HG02610 (cell line): ENCODE data around the gene C1orf159.
"Not testable (repeated sequence)": the region's sequence is repeated elsewhere in the genome, so short reads cannot be mapped to it uniquely, and the experiment has no call there.

ENCODE experiments used
- ATAC-seq: cut with Tn5 transposase; IDR thresholded peaks from one replicate; pipeline ENCODE4 v1.9.1; 2021; ENCODE audit warnings: mild to moderate bottlenecking, moderate library complexity; ENCODE audit not compliant: unreplicated experiment

The C1orf159 gene

DNA sequence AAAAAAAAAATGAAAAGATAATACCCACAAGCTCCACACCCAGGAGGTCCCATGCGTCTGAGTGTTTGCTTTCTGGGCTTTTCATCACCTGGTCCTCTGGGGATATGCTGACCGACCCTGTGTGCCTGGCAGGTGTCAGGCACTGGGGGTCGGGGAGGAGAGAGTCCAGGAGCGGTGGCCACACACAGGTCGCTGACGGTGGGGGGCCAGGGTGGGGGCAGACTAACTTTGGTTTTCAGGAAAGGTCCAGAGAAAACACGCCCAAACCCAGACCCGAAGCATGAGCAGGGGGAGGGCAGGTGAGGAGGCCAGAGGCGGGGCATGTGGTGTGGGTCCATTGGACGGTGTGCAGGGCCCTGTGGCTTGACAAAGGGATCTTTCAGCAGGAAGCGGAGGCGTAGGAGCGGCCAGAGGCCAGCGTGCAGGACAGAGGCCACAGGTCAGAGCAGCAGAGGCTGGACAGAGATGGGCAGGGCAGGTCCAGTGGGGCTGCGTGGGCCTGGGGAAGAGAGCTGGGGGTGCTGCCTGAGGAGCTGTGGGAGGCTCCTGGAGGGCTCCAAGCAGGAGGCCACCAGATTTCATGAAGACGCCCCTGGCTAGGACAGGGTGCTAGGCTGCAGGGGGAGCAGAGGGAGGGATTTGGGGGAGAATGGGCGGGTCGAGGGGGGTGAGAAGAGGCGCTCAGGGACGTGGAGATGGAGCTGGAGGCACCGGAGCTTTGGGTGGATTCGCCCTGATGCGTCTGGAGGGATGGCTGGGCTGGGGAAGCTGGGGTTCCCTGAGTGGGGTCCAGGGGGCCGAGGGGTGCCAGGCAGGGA lies 57.6 kb downstream of the C1orf159 start:
- ATAC-seq, result no peak

DNA sequence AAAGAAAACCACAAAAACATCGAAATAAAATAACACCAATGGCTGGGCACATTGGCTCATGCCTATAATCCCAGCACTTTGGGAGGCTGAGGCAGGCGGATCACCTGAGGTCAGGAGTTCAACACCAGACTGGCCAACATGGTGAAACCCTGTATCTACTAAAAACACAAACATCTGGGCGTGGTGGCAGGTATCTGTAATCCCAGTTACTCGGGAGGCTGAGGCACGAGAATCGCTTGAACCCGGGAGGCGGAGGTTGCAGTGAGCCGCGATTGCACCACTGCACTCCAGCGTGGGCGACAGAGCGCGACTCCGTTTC lies 58.2 kb downstream of the C1orf159 start:
- ATAC-seq, result not testable (repeated sequence)

DNA sequence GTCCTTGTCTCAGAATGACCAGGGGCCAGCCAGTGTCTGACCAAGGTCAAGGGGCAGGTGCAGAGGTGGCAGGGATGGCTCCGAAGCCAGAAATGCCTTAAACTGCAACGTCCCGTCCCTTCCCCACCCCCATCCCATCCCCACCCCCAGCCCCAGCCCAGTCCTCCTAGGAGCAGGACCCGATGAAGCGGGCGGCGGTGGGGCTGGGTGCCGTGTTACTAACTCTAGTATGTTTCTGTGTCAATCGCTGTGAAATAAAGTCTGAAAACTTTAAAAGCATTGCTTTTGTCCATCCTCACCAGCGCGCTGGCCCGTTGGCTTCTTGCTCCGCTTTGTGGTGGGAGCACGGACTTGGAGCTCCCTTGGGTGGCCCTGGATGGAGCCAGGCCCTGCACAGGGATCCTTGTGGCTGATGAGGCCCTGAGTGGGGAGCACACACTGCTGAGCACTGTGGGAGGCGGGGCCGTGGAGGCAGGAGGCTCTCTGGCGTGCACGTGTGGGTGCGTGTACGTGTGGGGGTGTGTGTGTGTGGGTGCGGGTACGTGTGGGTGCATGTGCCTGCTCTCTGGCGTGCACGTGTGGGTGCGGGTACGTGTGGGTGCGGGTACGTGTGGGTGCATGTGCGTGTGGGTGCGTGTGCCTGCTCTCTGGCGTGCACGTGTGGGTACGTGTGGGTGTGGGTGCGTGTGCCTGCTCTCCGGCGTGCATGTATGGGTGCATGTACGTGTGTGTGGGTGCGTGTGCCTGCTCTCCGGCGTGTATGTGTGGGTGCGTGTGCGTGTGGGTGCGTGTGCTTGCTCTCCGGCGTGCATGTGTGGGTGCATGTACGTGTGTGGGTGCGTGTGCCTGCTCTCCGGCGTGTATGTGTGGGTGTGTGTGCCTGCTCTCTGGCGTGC lies 59.8 kb downstream of the C1orf159 start:
- no peak for ATAC-seq

DNA sequence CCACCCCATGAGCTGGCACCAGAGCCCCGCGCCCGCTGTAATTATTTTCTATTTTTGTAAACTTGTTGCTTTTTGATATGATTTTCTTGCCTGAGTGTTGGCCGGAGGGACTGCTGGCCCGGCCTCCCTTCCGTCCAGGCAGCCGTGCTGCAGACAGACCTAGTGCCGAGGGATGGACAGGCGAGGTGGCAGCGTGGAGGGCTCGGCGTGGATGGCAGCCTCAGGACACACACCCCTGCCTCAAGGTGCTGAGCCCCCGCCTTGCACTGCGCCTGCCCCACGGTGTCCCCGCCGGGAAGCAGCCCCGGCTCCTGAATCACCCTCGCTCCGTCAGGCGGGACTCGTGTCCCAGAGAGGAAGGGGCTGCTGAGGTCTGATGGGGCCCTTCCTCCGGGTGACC lies 60.9 kb downstream of the C1orf159 start:
- ATAC-seq, result no peak

DNA sequence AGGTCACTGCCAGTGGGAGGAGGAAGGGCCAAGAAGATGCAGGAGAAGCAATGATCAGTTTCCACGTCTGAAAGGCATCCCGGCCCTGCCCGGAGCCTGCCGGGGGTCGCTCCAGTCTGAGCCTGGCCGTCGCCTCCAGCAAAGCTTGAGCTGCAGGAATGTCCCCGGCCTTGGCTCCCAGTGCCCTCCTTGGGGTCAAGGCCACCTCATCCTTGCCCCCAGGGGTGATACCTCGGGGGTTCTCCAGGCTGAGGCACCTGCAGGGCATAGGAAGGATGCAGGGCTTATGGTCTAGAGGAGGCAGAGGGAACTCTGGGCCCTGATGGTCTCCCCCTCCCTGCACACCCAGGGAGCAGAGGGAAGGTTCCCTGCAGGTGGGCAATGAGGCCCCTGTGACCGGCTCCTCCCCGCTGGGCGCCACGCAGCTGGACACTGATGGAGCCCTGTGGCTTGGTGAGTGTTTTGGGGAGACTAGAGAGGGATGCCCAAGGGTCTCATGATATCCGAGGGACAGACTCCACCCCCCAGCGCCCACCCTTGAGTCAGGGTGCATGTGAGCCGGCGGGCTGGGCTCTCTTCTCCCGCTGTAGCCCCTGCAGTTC lies 61.7 kb downstream of the C1orf159 start:
- ATAC-seq, result no peak

DNA sequence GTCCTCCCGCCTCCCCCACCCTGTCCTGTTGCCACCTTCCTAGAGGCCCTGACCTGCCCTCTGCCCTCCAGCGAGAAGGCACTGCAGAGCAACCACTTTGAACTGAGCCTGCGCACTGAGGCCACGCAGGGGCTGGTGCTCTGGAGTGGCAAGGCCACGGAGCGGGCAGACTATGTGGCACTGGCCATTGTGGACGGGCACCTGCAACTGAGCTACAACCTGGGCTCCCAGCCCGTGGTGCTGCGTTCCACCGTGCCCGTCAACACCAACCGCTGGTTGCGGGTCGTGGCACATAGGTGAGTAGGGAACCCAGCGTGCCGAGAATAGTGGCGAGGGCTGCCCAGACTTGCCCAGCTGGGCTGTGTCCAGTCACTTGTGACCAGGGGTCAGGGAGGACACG lies 62.2 kb downstream of the C1orf159 start:
- ATAC-seq, result no peak

DNA sequence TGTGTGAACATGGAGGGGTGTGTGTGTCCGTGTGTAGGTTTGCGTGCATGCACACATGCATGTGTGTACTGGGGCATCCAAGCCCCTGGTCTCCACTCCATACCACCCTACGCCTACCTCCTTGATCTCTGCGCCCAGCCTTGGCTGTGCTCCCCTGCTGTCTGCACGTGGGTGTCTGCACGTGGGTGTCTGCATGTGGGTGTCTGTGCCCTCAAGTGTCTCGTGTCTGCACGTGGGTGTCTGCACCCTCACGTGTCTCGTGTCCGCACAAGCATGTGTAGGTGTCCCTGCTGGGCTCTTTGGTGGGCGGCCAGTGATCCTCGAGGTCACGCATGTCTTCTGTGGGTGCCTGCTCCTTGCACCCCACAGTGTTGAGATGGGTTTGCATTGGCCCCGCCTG lies 62.9 kb downstream of the C1orf159 start:
- ATAC-seq, result no peak

DNA sequence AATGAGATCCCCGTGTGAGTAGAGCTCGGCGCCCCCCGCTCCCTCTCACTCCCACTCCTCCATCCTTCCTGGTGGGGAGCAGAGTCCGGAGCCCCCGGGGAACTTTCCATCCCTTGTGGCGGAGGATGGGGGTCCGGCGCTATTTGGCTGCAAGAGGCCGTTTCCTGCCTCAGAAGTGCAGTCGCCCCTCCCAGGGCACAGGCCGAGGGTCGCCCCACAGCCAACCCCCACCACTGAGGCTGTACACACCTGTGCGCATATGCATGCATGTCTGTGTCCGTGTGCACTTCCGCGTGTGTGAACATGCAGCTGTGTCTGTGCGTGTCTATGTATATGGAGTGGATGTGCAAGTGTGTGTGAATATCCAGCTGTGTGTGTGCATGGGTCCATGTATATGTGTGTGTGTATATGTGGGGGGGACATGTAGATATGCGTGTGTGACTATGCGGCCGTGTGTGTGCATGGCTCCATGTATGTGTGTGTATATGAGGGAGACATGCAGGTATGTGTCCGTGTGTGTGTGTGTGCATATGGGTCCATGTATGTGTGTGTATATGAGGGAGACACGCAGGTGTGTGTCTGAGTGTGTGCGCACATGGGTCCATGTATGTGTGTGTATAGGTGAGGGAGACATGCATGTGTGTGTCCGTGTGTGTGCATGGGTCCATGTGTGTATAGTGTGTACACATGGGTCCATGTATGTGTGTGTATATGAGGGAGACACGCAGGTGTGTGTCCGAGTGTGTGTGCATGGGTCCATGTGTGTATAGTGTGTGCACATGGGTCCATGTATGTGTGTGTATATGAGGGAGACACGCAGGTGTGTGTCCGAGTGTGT lies 63.7 kb downstream of the C1orf159 start:
- ATAC-seq, result no peak

DNA sequence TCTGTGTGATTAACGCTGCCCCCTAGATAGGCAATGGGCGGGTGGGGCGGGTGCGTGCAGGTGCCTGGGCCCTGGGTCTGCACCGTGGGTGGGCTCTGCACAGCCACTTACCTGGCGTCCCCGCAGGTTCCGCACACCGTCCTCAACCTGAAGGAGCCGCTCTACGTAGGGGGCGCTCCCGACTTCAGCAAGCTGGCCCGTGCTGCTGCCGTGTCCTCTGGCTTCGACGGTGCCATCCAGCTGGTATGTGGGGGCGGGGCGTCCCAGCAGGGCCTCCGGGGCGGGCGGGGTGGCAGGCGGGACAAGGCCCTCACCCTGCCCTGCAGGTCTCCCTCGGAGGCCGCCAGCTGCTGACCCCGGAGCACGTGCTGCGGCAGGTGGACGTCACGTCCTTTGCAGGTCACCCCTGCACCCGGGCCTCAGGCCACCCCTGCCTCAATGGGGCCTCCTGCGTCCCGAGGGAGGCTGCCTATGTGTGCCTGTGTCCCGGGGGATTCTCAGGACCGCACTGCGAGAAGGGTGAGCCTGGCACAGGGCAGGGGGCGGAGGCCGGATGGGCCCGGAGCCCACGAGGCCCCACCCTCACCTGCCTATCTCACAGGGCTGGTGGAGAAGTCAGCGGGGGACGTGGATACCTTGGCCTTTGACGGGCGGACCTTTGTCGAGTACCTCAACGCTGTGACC lies 64.6 kb downstream of the C1orf159 start:
- no peak for ATAC-seq

DNA sequence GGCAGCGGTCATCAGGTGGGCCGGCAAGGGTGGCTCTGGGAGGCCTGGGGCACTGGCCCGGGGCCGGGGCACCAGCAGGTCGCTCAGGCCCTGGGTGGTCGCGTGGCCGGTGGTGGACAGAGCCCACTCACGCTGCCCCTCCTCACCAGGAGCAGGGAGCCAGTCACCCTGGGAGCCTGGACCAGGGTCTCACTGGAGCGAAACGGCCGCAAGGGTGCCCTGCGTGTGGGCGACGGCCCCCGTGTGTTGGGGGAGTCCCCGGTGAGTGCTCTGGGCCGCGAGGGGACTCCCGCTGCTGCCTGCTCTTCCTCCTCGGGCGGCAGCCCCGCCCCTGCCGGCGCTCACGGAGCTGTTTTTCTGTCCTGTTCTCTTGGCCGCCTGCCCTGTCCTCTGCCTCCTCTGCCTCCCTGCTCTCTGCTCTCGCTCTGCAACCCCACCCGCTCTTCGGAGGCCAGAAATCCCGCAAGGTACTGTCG lies 65.3 kb downstream of the C1orf159 start:
- ATAC-seq, result no peak

DNA sequence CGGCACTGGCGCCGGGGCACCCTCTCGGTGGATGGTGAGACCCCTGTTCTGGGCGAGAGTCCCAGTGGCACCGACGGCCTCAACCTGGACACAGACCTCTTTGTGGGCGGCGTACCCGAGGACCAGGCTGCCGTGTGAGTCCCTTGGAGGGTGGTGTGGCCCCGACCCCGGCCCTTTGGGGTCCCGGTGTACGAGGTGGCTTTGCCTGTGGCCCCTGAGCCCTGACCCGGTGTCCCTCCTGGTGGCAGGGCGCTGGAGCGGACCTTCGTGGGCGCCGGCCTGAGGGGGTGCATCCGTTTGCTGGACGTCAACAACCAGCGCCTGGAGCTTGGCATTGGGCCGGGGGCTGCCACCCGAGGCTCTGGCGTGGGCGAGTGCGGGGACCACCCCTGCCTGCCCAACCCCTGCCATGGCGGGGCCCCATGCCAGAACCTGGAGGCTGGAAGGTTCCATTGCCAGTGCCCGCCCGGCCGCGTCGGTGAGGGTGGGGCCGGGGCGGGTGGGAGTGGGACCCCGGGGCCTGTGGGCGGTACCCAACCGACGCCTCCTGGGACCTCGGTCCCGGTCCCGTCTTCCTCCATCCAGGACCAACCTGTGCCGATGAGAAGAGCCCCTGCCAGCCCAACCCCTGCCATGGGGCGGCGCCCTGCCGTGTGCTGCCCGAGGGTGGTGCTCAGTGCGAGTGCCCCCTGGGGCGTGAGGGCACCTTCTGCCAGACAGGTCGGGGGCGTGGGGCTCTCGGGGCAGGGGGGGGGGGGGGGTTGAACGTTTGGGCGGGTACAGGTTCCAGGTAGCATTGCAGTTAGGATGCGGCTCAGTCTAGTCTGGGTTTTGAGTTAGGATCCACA lies 66.3 kb downstream of the C1orf159 start:
- ATAC-seq, result no peak

DNA sequence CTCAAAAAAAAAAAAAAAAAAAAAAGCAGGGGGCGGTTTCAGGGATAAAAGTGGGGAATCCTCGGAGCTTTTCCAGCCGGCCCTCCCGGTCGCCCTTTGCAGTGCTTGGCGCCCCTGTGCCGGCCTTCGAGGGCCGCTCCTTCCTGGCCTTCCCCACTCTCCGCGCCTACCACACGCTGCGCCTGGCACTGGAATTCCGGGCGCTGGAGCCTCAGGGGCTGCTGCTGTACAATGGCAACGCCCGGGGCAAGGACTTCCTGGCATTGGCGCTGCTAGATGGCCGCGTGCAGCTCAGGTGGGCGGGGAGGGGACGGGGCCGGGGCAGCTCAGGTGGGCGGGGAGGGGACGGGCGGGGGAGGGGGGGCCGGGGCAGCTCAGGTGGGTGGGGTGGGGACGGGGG lies 67.1 kb downstream of the C1orf159 start:
- no peak for ATAC-seq

DNA sequence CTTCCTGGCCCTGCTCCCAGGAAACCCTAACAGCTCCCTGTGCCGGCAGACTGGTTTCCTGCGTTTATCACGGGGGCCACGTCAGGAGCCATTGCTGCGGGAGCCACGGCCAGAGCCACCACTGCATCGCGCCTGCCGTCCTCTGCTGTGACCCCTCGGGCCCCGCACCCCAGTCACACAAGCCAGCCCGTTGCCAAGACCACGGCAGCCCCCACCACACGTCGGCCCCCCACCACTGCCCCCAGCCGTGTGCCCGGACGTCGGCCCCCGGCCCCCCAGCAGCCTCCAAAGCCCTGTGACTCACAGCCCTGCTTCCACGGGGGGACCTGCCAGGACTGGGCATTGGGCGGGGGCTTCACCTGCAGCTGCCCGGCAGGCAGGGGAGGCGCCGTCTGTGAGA lies 67.9 kb downstream of the C1orf159 start:
- no peak for ATAC-seq

DNA sequence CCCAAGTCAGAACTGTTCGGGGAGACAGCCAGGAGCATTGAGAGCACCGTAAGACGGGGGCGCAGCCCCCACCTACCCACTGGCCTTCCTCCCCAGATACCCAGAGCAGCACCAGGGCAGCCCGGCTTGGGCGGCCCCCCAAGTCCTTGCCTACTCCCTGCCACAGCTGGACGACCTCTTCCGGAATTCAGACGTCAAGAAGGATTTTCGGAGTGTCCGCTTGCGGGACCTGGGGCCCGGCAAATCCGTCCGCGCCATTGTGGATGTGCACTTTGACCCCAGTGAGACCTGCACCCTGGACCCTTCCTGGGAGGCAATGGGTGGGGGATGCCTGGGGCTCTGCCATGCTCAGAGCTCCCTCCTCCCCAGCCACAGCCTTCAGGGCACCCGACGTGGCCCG lies 68.5 kb downstream of the C1orf159 start:
- ATAC-seq, result no peak

DNA sequence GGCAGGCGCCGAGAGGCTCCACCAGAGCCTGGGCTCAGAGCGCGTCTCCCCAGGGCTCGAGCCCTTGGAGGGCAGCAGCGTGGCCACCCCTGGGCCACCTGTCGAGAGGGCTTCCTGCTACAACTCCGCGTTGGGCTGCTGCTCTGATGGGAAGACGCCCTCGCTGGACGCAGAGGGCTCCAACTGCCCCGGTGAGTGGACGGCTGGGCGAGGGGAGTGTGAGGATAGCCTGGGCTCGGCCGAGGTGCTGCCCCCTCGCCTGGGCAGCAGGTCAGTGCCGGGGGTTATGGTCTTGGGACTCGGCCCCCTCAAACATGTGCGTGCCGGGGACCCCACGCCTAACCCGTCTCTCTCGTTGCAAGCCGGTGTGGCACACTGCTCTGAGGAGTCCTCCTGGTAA lies 69.1 kb downstream of the C1orf159 start:
- no peak for ATAC-seq

DNA sequence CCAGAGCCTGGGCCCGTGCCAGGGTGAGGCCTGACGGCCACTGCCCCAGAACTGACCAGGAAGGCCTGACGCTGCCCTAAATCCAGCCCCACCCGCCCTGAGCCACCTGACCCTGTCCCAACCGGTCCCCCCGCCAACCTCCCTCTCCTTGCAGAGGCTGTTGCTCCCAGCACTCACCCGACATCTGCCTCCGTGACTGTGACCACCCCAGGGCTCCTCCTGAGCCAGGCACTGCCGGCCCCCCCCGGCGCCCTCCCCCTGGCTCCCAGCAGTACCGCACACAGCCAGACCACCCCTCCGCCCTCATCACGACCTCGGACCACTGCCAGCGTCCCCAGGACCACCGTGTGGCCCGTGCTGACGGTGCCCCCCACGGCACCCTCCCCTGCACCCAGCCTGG lies 69.6 kb downstream of the C1orf159 start:
- ATAC-seq, result no peak

DNA sequence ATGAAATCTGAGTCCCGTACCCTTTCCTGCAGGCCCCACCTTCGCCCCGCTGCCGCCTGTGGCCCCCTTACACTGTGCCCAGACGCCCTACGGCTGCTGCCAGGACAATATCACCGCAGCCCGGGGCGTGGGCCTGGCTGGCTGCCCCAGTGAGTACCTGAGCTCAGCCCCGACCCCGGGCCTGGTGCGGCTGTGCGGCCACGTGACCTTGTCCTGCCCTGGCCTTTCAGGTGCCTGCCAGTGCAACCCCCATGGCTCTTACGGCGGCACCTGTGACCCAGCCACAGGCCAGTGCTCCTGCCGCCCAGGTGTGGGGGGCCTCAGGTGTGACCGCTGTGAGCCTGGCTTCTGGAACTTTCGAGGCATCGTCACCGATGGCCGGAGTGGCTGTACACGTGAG lies 70.8 kb downstream of the C1orf159 start:
- no peak for ATAC-seq

DNA sequence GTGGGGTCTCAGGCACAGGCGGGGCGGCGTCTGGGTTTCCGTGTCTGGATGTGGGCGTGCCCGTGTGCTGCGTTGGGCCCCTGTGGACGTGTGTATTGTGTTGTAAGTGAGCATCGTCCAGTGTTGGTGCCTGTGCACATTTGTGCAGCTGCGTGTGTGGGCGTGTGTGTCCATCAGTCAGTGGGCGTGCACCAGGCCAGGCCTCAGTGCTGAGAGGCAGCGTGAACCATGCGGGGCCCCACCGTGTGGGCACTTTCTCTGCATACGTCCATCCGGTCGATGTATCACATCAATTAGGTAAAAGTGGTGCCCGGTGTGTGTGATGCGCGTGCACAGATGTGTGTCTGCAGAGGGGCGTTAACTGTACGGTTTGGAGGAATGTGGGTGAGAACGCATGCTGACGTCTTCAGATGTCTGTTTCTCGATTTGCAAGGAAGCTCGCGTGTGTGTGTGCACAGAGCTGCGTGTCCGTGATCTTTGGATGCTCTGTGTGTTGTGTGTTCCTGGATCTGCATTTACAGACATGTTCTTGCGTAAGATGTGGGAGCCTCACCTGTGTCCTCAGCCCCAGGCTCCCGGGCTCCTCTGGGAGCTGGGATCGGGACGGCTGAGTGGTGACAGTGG lies 71.3 kb downstream of the C1orf159 start:
- no peak for ATAC-seq

DNA sequence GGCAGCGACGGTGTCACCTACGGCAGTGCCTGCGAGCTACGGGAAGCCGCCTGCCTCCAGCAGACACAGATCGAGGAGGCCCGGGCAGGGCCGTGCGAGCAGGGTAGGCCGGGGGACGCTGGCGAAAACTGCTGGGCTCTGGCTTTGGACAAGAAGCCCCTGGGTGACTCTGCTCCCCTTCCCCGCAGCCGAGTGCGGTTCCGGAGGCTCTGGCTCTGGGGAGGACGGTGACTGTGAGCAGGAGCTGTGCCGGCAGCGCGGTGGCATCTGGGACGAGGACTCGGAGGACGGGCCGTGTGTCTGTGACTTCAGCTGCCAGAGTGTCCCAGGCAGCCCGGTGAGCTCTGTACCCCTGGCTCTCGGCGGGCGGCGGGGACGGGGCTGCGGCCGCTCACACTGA lies 72.0 kb downstream of the C1orf159 start:
- ATAC-seq, result no peak
